ENCODE measurements around the gene SF3B5. TPM values are rescaled to one million over a fixed set of nuclear protein-coding genes. Genes with fewer than 3 reads are reported as not detected.
"Not testable (repeated sequence)": the region's sequence is repeated elsewhere in the genome, so short reads cannot be mapped to it uniquely, and the experiment has no call there.

SF3B5 gene
- polyA plus RNA-seq (ENCODE audit: insufficient read length) = 108 TPM
- long read RNA-seq, donor 1, transcript SF3B5-201 (1 exons, 693 nt) = major isoform, 147 of 147 reads
- long read RNA-seq, donor 1, partial matches to known transcripts = 0 of 147 reads
- long read RNA-seq, donor 1, other reads (novel, unspliced or antisense) = 0 of 147 reads
- long read RNA-seq, donor 2, transcript SF3B5-201 (1 exons, 693 nt) = major isoform, 128 of 128 reads
- long read RNA-seq, donor 2, partial matches to known transcripts = 0 of 128 reads
- long read RNA-seq, donor 2, other reads (novel, unspliced or antisense) = 0 of 128 reads
- long read RNA-seq, donor 3, transcript SF3B5-201 (1 exons, 693 nt) = major isoform, 74 of 74 reads
- long read RNA-seq, donor 3, partial matches to known transcripts = 0 of 74 reads
- long read RNA-seq, donor 3, other reads (novel, unspliced or antisense) = 0 of 74 reads
- long read RNA-seq, donor 4, transcript SF3B5-201 (1 exons, 693 nt) = major isoform, 57 of 57 reads
- long read RNA-seq, donor 4, partial matches to known transcripts = 0 of 57 reads
- long read RNA-seq, donor 4, other reads (novel, unspliced or antisense) = 0 of 57 reads
- long read RNA-seq, donor 5, transcript SF3B5-201 (1 exons, 693 nt) = major isoform, 233 of 233 reads
- long read RNA-seq, donor 5, partial matches to known transcripts = 0 of 233 reads
- long read RNA-seq, donor 5, other reads (novel, unspliced or antisense) = 0 of 233 reads
- long read RNA-seq, donor 6, transcript SF3B5-201 (1 exons, 693 nt) = major isoform, 147 of 147 reads
- long read RNA-seq, donor 6, partial matches to known transcripts = 0 of 147 reads
- long read RNA-seq, donor 6, other reads (novel, unspliced or antisense) = 0 of 147 reads
- long read RNA-seq, donor 7, transcript SF3B5-201 (1 exons, 693 nt) = major isoform, 188 of 188 reads
- long read RNA-seq, donor 7, partial matches to known transcripts = 0 of 188 reads
- long read RNA-seq, donor 7, other reads (novel, unspliced or antisense) = 0 of 188 reads
- long read RNA-seq, donor 8, transcript SF3B5-201 (1 exons, 693 nt) = major isoform, 61 of 61 reads
- long read RNA-seq, donor 8, partial matches to known transcripts = 0 of 61 reads
- long read RNA-seq, donor 8, other reads (novel, unspliced or antisense) = 0 of 61 reads

DNA sequence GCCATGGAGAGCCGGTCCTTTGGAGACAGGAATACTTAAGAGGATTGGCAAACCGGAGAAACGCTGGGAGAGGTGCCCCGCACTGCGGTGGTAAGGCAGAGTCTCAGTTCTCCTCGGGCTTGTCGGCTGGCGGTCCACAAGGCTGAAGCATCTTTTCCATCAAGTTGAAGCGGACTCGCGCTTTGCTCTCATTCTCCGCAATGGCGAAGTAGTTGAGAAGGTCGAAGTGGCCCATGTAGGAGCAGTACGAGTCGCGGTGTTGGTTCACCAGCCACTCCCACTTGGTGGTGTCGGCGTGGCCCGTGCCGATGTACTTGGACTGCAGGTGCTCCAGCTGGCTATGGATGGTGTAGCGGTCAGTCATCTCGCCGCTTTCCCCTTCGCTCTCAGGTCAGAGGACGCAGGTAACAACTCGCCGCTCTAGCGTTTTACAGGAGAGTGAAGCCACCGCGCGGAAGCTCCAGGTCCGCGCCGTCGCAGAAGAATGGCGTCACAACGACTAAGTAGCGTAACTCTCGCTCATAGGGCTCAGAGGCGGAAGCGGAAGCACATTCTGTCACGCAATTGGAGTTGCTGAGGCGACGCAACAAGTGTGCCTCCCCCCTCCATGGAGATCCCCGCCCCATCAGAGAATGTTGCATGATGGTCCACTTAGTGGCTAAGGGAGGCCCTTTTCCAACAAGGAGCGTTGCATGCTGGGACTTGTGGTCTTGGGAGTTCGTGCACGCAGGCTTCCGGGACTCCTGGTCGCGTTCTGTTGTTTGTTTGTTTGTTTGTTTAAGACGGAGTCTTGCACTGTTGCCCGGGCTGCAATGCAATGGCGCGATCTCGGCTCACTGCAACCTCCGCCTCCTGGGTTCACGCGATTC is at the start of gene SF3B5:
Gene SF3B5 (minus strand): TSS at position 440 of the 869 bp plus-strand sequence. CDS start 76 bp downstream, at position 364.
- peak; percentile 100 for DNase-seq

DNA sequence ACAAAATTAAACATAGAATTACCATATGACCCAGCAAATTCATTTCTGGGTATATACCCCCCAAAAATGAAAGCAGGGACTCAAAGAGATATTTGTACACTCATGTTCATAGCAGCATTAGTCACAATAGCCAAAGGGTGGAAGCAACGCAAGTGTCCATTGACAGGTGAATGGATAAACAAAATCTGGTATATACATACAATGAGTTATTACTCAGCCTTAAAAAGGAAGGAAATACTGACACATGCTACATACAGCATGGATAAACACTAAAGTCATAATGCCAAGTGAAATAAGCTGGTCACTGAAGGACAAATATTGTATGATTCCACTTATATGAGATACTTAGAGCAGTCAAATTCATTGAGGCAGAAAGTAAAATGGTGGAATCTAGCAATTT is 49.6 kb upstream of the SF3B5 start:
- no peak for DNase-seq

DNA sequence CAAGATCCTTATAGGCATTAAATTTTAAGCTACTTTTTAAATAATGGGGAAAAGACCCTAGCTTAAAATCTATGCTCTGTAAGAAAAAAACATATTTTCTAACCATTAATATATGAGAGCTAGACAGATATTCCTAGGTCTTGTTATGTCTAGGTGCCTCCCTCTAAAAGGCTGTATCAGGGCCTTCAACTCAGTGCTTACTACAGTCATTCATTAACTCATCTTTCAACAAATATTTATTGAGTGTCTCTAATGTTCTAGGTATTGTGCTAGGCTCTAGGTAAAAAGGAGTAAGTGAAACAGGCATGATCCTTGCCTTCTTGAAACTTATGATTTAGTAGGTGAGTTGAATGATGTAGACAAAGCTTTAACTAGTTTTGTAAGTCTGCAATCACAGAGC is 48.5 kb upstream of the SF3B5 start:
- DNase-seq = no peak

DNA sequence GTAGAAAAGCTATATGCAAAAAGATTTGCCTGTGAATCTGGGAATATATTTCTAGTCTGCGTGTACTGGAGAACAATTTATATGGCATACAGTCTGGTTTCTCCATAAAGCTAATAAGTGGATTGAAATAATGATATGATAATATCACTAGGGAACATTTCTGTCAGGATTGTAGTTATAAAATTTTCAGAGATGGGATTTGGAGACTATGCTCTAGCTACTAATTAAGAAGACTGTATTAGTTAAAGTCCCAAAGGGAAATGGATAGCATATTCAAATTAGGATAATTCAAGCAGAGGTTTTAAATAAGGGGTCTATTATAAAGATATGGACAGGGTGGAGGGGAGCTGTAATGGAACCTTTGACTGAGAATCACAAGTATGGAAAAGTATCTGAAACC is 47.7 kb upstream of the SF3B5 start:
- DNase-seq = no peak

DNA sequence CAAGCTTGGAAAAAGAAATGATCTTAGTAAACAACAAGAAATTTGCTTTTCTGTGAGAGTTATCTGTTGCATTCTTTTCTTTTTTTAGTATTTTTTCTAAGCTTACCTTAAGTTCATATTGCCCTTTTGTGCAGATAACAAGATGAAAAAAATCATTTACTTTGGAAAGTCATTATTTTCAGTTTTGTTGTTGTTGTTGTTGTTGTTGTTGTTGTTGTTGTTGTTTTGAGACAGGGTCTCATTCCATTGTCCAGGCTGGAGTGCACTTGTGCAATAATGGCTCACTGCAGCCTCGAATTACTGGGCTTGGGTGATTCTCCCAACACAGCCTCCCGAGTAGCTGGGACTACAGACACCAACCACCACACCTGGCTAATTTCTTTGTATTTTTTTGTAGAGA is 46.1 kb upstream of the SF3B5 start:
- DNase-seq = no peak

DNA sequence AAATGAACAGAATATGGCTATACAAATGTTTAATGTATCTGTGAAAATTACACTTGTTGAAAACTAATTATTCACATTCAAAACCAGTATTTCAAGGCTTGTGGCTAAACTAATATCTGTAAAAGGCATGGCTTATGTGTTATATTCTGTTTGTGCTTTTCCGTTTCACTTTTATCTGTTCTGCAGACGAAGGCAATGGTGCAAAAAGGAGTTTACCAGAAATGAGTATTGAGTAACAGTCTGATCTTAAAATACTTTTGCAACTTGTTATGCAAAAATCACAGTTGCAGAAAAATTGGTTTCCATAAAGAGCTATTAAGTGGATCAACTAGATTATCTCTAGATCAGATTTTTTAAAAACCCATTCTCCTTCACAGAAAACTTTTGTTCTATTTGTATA is 45.5 kb upstream of the SF3B5 start:
- DNase-seq = no peak

DNA sequence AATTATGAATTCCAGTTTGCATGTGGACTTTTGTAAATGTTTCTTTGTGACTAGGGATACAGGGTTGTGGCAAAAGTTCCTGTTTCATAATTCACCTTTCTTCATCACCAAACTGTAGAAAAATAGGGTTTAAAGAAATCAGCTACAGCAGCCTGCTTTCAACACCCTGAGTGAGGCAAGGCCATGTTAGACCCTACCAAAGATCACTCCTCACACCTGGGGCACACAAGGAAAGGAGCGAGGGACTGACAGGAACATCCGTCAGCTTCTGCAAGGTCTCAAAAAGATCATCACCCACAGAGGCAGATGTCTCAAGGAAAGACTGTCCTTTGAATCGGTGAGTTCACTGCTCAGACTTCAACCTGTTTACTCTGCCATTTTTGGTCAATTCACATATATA is 44.4 kb upstream of the SF3B5 start:
- DNase-seq = no peak

DNA sequence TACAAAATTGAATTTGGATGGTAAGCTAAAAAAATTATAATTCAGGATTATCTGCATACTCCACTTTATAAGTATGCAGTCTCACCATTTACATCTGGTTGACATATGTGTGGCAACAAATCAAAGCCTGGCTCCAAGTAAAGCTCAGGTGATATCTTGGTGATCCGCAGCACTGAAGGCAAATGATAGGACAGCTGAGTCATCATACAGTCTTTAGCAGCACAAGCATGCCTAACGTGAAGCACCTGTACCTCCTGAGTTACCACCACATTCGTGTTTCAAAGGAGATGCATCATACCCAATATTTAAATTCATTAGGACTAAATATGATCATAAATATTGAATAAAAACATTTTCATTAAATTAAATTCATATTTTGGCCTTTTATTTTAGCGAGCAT is 43.2 kb upstream of the SF3B5 start:
- DNase-seq = no peak

DNA sequence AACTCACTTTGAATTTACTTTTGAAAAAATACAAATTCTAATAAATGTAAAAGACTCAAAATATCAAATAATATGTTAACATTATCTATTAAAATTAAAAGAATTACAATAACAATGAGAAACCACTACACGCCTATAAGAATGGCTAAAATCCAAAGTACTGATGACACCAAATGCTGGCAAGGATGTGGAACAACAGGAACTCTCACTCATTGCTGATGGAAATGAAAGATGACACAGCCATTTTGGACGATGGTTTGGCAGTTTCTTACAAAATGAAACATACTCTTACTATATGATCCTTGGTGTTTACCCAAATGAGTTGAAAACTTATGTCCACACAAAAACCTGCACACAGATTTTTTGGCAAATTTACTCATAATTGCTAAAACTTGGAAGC is 39.4 kb upstream of the SF3B5 start:
- DNase-seq = no peak

DNA sequence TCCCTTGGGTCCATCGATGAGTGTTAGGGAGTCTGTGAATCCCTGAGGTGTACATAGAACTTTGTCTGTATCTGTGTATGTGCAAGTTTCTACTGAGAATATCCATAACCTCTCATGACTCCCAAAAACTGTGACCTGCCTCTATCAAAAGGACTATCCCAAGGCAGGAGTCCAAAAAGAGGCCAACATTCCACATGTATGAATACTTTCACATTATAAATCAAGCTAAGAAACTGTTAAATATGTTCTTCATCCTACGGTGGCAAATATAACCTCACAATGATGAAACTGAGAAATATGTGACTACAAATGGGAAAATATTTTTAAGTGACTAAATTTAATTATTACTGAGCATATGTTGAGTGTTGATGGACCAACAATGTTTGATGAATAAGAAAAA is 38.8 kb upstream of the SF3B5 start:
- no peak for DNase-seq

DNA sequence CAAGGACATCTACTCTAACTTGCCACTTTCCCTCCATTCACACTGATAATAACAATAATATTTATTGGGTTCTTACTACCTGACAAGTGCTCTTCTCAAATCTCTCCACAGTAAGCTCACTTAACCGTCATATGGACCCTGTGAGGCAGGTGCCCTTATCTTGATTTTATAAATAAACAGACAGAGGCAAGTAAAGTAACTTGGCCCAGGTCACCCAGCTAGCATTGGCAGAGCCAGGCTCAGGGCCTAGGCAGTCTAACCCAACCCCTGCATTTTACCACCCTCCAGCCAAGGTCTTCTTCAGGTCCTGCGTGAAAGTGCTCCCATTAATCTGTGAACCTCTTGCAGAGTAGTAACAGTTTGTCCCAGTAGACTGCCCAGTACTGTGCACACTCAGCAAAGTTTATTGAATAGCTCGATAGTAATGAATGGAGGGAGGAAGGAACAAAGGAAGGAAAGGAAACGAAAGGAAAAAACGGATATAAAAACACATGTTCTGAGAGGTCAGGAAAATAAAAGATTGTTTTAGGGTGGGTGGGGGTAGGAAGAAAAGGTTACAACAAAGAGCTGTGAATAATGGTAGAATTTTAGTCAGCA is 38.0 kb upstream of the SF3B5 start:
- DNase-seq = no peak

DNA sequence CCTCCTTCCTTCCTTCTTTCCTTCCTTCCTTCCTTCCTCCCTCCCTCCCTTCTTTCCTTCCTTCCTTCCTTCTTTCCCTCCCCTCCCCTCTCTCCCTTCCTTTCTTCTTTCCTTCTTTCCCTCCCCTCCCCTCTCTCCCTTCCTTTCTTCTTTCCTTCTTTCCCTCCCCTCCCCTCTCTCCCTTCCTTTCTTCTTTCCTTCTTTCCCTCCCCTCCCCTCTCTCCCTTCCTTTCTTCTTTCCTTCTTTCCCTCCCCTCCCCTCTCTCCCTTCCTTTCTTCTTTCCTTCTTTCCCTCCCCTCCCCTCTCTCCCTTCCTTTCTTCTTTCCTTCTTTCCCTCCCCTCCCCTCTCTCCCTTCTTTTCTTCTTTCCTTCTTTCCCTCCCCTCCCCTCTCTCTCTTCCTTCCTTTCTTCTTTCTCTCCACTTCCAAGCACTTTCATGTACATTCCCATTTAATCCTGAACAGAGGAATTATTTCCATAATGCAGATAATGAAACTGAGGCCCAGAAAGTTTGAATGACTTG is 36.9 kb upstream of the SF3B5 start:
- DNase-seq = not testable (repeated sequence)

DNA sequence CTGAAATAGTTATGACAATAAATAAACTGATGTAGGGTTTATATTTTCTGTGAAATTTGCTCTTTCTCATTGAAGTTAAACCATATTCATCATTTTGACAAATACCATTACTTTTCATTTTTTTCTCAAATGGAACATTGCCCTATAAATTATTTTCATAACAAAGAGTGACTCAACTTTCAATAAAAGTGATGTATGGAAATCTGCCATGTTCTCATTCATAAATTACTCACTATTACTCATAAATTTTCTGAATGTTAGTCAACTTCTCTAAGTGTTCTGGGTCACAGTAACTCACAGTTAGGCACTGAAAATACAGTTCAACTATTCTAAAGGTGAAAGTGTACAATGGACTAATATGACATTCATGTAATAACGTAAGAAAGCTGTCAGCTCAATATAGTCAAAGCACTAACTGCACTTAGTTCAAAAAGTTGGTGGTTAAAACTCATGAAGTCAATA is 35.9 kb upstream of the SF3B5 start:
- no peak for DNase-seq

DNA sequence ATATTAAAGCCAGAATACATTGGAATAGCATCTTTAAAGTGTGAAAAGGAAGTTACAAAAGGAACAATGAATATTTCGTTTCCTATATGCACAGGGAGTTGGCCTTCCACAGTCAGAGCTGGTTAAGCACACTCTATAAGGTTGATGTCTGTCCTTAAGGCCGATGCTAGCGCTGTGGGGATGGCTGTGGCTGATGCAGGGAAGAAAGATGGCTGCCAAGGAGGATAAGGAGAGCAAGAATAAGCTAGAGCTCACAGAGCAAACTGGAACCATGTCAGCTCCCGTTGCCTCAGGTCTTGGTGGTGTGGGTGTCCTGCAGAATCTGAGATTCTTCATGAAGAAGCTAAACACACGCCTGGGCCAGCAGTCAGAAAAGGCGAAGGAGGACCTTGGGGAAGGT is 34.1 kb upstream of the SF3B5 start:
- no peak for DNase-seq

DNA sequence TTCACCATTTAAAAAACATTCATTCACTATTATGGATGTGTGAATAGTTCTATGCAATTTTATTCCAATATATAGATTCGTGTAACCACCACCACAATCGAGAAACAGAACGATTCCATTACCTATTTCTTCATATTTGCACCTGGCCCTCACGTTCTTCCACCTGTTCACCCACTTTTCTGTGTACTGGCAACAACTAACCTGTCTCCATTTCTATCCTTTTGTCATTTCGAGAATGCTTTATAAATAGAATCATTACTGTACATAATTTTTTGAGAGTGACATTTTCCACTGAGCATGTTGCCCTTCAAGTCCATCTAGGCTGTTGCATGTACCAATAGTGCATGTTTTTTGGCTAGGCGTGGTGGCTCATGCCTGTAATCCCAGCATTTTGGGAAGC is 31.7 kb upstream of the SF3B5 start:
- no peak for DNase-seq

DNA sequence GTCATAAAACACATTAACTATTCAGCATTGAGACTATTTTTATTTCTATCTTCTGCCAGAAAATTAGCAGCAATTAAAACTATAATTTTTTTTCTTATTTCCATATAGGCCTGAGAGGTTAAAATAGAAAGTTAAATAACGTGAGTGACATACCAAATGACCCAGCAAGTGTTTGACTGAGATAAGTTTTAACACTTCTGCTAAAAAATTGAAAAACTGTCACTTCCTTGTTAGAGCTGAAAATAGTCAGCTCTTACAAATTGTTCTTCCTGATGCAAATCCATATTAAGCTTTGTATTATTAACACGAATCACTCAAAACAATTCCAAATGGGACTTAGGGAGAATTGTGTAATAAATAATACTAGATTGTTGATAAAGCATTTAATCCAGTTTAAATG is 28.5 kb upstream of the SF3B5 start:
- DNase-seq = no peak

DNA sequence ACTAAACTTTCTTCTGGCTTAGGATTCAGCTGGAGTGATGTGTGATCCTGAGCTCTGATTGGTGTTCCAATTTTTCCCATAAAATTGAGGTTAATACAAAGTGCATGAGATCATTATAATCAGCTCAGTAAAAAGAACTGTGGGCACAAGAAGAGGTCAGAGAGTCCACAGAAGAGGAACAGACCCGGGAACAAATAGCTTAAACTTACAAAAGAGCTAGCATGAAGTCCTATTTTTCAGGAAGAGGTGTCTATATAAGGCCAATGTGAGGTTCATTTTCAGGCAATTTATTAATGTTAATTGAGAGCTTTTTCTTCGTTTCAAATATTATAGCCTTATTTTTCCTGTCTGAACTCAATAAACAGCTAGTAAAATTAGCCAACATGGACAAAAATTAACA is 28.0 kb upstream of the SF3B5 start:
- no peak for DNase-seq

DNA sequence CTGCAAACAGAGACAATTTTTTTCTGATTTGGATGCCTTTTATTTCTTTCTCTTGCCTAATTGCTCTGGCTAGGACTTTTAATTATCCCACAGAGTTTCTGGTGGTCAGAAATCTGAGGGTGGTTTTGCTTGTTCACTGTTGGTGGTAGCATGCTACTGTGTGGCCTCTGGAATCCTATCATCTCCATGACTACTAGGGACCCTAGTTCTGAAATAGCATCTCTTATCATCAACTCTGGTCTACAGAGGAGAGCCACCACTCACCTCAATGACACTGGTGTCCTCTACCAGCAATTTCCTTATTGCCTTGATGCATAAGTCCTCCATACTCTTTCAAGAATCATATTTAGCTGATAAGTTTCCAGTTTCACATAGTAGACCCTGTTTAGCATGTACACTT is 27.5 kb upstream of the SF3B5 start:
- DNase-seq = no peak

DNA sequence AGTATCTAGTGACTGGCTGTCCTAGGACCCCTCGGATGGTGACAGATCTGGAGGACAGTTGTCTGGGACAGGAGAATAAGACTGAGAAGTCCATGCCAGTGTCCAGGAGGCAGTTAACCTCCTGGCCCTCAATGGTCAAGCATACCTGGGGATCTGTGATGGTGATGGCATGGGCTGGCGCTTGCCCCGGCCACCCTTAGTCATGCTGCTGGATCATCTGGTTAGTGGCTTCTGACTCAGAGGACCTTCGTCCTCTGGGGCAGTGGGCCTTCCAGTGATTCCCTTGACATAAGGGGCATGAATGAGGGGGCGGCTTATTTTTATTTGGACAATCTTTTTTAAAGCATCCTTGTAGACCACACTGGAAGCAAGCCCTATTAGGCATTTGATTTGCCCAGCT is 24.0 kb upstream of the SF3B5 start:
- no peak for DNase-seq

DNA sequence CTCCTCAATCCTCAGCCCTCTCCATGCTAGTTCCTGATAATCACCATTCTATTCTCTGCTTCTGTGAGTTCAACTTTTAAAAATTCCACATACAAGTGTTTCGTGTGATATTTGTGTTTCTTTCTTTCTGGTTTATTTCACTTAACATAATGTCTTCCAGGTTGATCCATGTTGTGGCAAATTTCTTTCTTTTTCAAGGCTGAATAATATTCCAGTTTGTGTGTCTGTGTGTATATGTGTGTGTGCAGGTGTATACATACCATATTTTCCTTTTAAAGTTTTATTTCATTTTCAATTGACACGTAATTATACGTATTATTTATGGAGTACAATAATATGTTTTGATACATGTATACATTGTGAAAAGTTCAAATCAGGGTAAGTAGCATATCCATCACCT is 19.8 kb upstream of the SF3B5 start:
- no peak for DNase-seq

DNA sequence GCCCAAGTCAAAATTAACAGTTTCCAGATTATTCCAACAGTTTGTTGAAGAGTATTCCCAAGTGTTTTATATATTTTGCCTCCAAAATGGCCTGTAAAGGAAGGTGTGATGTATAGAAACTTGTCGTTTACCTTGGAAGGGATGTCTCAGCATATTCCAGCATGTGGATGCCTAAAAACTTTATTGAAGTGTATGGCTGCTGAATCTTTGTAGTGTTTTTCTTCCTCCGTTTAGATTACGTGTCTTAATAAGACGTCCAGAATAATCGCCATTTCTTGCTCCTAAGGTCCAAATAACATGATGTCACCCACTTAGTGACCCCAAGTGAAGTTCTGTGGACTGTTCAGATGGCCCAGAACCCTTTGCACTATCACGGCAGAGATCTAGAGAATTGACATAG is 18.0 kb upstream of the SF3B5 start:
- no peak for DNase-seq
